Upper lobe of left lung (tissue), 6 donors: ENCODE measurements around the gene KCNJ14. TPM values are rescaled to one million over a fixed set of nuclear protein-coding genes. Genes with fewer than 3 reads are reported as not detected.

ENCODE experiments used
- ATAC-seq, 2 donors: fragments of 200-7000 bp; cut with Tn5 transposase; one replicate each; pipeline ENCODE4 v1.9.1; 2022; ENCODE audit warnings: mild to moderate bottlenecking in 2 of 2, moderate library complexity in 2 of 2; ENCODE audit not compliant: low FRiP score in 2 of 2
- DNase-seq, 2 donors: peaks; one replicate each; pipeline ENCODE4 v3.0.0-alpha.2; 2019 to 2020
- H3K27ac ChIP-seq, 4 donors: fragments of 200-600 bp; sonication (generic); one replicate each; pipeline ENCODE4 v1.5.1; 2016 to 2019
- H3K27me3 ChIP-seq, 4 donors: fragments of 200-600 bp; sonication (generic); one replicate each; pipeline ENCODE4 v1.5.1; 2017 to 2019
- H3K36me3 ChIP-seq, 4 donors: fragments of 200-600 bp; sonication (generic); one replicate each; pipeline ENCODE4 v1.5.1; 2016 to 2019
- H3K4me1 ChIP-seq, 4 donors: fragments of 200-600 bp; sonication (generic); one replicate each; pipeline ENCODE4 v1.5.1; 2018 to 2019
- H3K4me3 ChIP-seq, 4 donors: fragments of 200-600 bp; sonication (generic); one replicate each; pipeline ENCODE4 v1.5.1; 2017 to 2019; ENCODE audit warnings: mild to moderate bottlenecking in 2 of 4, moderate library complexity in 1 of 4
- H3K9me3 ChIP-seq, 4 donors: fragments of 200-600 bp; sonication (generic); one replicate each; pipeline ENCODE4 v1.5.1; 2018 to 2019
- CTCF ChIP-seq, 6 experiments: fragments of 450-650 bp in 4 of 6; fragments of 200-600 bp in 2 of 6; sonication (generic) in 2 of 6; IDR thresholded peaks; one replicate each; pipeline ENCODE4 v1.5.1; 2016 to 2019; ENCODE audit warnings: antibody characterized with exemption in 6 of 6
- EP300 ChIP-seq, 4 donors: sonication (generic); formaldehyde crosslinking; IDR thresholded peaks; one replicate each; pipeline ENCODE4 v1.5.1; 2017; ENCODE audit warnings: antibody characterized with exemption in 4 of 4, control low read depth in 2 of 4
- POLR2A ChIP-seq, 4 donors: fragments of 450-650 bp; IDR thresholded peaks; one replicate each; pipeline ENCODE4 v1.5.1; 2016 to 2017; ENCODE audit warnings: antibody characterized with exemption in 4 of 4, mild to moderate bottlenecking in 2 of 4
- POLR2AphosphoS5 ChIP-seq, 2 donors: sonication (generic); formaldehyde crosslinking; IDR thresholded peaks; one replicate each; pipeline ENCODE4 v1.5.1; 2017; ENCODE audit warnings: antibody characterized with exemption in 2 of 2
- WGBS, 2 donors: methylation state at CpG; one replicate each; pipeline ENCODE4 v1.1.5; 2017 to 2018; 5-methylcytosine and 5-hydroxymethylcytosine counted together
- total RNA-seq, 6 donors: library from RNA; depleted of rRNA in 4 of 6; stranded (reverse); fragments of >200 nt in 4 of 6; gene quantifications; one replicate each; pipeline versions ENCODE4 v1.1.0 to v1.2.1, GENCODE V29; 2016 to 2021
- donor health status: DM: no; HTN: no; CAD: no; lungs with moderate emphysema.
- donor health status: DM: no; HTN: yes; CAD: no; lungs with severe emphysema.

Gene KCNJ14
- total RNA-seq, 6 donors from 2014 or later: 0.54 to 1.9 (median 0.91) TPM

- H3K4me1 ChIP-seq: peaks cover 3 to 23% (median 14%) of the 10 kb centered on the region in 4 donors
- no peaks in the 10 kb centered on the region for H3K36me3 ChIP-seq
- no peak overlapping the region for H3K27ac ChIP-seq
- peak overlapping the region in 3 of 4 donors; percentile 26 to 34 (median 30) for H3K4me3 ChIP-seq
- H3K27me3 ChIP-seq: peaks cover 0 to 19% (median 0%) of the 10 kb centered on the region in 4 donors
- TF ChIP-seq POLR2AphosphoS5 (IDR thresholded peaks at IDR 0.05): no peak
- no peak for TF ChIP-seq CTCF (IDR thresholded peaks at IDR 0.05)
- TF ChIP-seq POLR2A (IDR thresholded peaks at IDR 0.05): no peak
- no peak for TF ChIP-seq EP300 (IDR thresholded peaks at IDR 0.05)
- WGBS, 2 donors: 35 to 44% methylated on average over 27 to 30 of the region's 30 CpGs
- no peaks in the 10 kb centered on the region for H3K9me3 ChIP-seq
- DNase-seq (peak in 1 of 2 donors; percentile 67), ATAC-seq (no peak)
Measured at GRCh38 chr19:48415806-48416221, 39.6 kb upstream of the KCNJ14 start.

- no peaks in the 10 kb centered on the region for H3K9me3 ChIP-seq
- peaks cover 3 to 23% (median 14%) of the 10 kb centered on the region in 4 donors for H3K4me1 ChIP-seq
- ATAC-seq: no peak
- no peak for TF ChIP-seq POLR2A (IDR thresholded peaks at IDR 0.05)
- TF ChIP-seq EP300 (IDR thresholded peaks at IDR 0.05): no peak
- TF ChIP-seq POLR2AphosphoS5 (IDR thresholded peaks at IDR 0.05): no peak
- no peak for TF ChIP-seq CTCF (IDR thresholded peaks at IDR 0.05)
- no peak overlapping the region for H3K4me3 ChIP-seq
- no peak for DNase-seq
- no peak overlapping the region for H3K27ac ChIP-seq
- peaks cover 0 to 19% (median 0%) of the 10 kb centered on the region in 4 donors for H3K27me3 ChIP-seq
- 63% methylated on average over 7 of the region's 7 CpGs for WGBS, 2 donors
- no peaks in the 10 kb centered on the region for H3K36me3 ChIP-seq
Measured at GRCh38 chr19:48417421-48417820, 38.0 kb upstream of the KCNJ14 start.

GRCh38 chr19:48418317-48419064 lies 36.9 kb upstream of the KCNJ14 start:
- H3K27ac ChIP-seq: no peak overlapping the region
- DNase-seq (no peak), ATAC-seq (no peak)
- peak overlapping the region in 1 of 4 donors; percentile 13 for H3K4me3 ChIP-seq
- no peaks in the 10 kb centered on the region for H3K9me3 ChIP-seq
- H3K4me1 ChIP-seq: peaks cover 3 to 23% (median 14%) of the 10 kb centered on the region in 4 donors
- no peaks in the 10 kb centered on the region for H3K36me3 ChIP-seq
- H3K27me3 ChIP-seq: peaks cover 0 to 19% (median 0%) of the 10 kb centered on the region in 4 donors
- no peak for TF ChIP-seq POLR2AphosphoS5 (IDR thresholded peaks at IDR 0.05)
- no peak for TF ChIP-seq CTCF (IDR thresholded peaks at IDR 0.05)
- no peak for TF ChIP-seq EP300 (IDR thresholded peaks at IDR 0.05)
- no peak for TF ChIP-seq POLR2A (IDR thresholded peaks at IDR 0.05)
- 68 to 84% methylated on average over 6 of the region's 6 CpGs for WGBS, 2 donors

GRCh38 chr19:48419158-48419920 lies 36.0 kb upstream of the KCNJ14 start:
- WGBS, 2 donors: 60 to 62% methylated on average over 27 to 31 of the region's 31 CpGs
- H3K4me3 ChIP-seq: peak overlapping the region in 2 of 4 donors; percentile 2 to 13
- peak; percentile 40 to 46 for DNase-seq
- peaks cover 3 to 18% (median 13%) of the 10 kb centered on the region in 4 donors for H3K4me1 ChIP-seq
- peaks cover 0 to 13% (median 0%) of the 10 kb centered on the region in 4 donors for H3K27me3 ChIP-seq
- H3K36me3 ChIP-seq: no peaks in the 10 kb centered on the region
- no peak overlapping the region for H3K27ac ChIP-seq
- ATAC-seq: peak in 1 of 2 donors; percentile 46
- no peaks in the 10 kb centered on the region for H3K9me3 ChIP-seq
- no peak for TF ChIP-seq EP300 (IDR thresholded peaks at IDR 0.05)
- TF ChIP-seq POLR2A (IDR thresholded peaks at IDR 0.05): no peak
- TF ChIP-seq CTCF (IDR thresholded peaks at IDR 0.05): no peak
- TF ChIP-seq POLR2AphosphoS5 (IDR thresholded peaks at IDR 0.05): no peak
